ENCODE results near the gene MYO18A. TPM values are rescaled to one million over a fixed set of nuclear protein-coding genes. Genes with fewer than 3 reads are reported as not detected.
"Not testable (repeated sequence)": the region's sequence is repeated elsewhere in the genome, so short reads cannot be mapped to it uniquely, and the experiment has no call there.

MYO18A gene
- total RNA-seq, 1 donor: 39.8 TPM

- no peak overlapping the region for H3K27ac ChIP-seq (ENCODE audit: low read depth, low read length)
- H3K4me1 ChIP-seq (ENCODE audit: insufficient read depth, low read length): no peaks in the 10 kb centered on the region
- H3K4me3 ChIP-seq (ENCODE audit: insufficient read depth, low read length): no peak overlapping the region
- no peak overlapping the region for H2AFZ ChIP-seq (ENCODE audit: low read length)
- no peaks in the 10 kb centered on the region for H3K9me3 ChIP-seq (ENCODE audit: low read depth, low read length)
- no peaks in the 10 kb centered on the region for H3K79me2 ChIP-seq (ENCODE audit: insufficient read depth, low read length)
- DNase-seq (ENCODE audit: insufficient read length, low spot score, missing footprints): no peak
- H4K20me1 ChIP-seq (ENCODE audit: insufficient read depth, low read length): no peaks in the 10 kb centered on the region
- no peaks in the 10 kb centered on the region for H3K36me3 ChIP-seq (ENCODE audit: insufficient read depth, low read length)
- no peak for TF ChIP-seq CTCF (IDR thresholded peaks at IDR 0.05; ENCODE audit: extremely low read depth, low read depth, low read length)
- H3K27me3 ChIP-seq (ENCODE audit: insufficient read depth, low read length): no peaks in the 10 kb centered on the region
- no peak overlapping the region for H3K4me2 ChIP-seq (ENCODE audit: insufficient read depth, low read length)
These were observed 30.7 kb upstream of the MYO18A start for GRCh38 chr17:29210879-29211278.

DNA sequence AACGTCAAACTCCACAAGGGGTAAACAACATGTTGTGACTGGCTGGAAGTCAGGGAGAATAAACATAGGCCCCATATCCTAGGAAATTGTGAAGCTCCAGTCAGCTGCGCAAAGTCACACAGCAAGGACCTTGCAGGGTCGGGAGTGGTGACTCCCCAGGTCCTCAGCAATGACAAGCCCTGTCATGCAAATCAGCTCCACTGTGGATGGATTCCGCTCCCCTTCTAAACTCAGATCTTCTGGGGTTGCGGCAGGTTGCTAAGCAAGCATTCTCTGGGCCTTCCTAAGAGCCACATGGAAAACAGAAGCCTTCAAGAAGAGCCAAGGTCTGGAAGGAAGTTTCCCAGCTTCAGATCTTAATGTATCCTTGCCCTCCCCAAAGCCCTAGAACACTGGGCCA is 28.9 kb upstream of the MYO18A start:
- no peak overlapping the region for H3K4me2 ChIP-seq (ENCODE audit: insufficient read depth, low read length)
- no peak for TF ChIP-seq CTCF (IDR thresholded peaks at IDR 0.05; ENCODE audit: extremely low read depth, low read depth, low read length)
- no peak overlapping the region for H3K4me3 ChIP-seq (ENCODE audit: insufficient read depth, low read length)
- no peak overlapping the region for H3K27ac ChIP-seq (ENCODE audit: low read depth, low read length)
- no peaks in the 10 kb centered on the region for H3K79me2 ChIP-seq (ENCODE audit: insufficient read depth, low read length)
- no peaks in the 10 kb centered on the region for H3K36me3 ChIP-seq (ENCODE audit: insufficient read depth, low read length)
- H3K9me3 ChIP-seq (ENCODE audit: low read depth, low read length): no peaks in the 10 kb centered on the region
- no peak for DNase-seq (ENCODE audit: insufficient read length, low spot score, missing footprints)
- no peaks in the 10 kb centered on the region for H3K27me3 ChIP-seq (ENCODE audit: insufficient read depth, low read length)
- no peaks in the 10 kb centered on the region for H4K20me1 ChIP-seq (ENCODE audit: insufficient read depth, low read length)
- no peaks in the 10 kb centered on the region for H3K4me1 ChIP-seq (ENCODE audit: insufficient read depth, low read length)
- no peak overlapping the region for H2AFZ ChIP-seq (ENCODE audit: low read length)

DNA sequence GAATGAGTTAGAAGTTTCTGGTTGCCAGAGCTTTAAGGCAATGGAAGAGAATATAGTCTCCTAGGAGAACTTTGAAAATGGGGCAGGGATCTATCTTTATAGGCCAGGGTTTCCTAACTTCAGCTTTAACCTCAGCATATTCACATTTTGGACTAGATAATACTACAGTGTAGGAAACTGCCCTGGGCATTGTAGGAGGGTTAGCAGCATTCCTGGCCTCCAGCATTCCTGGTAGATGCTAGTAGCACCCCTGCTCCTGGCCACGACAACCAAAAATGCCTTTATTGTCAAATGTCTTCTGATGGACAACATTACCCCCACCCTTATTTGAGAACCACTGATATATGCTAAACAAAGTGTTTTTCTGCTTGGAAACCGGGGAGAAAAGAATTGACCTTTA is 27.8 kb upstream of the MYO18A start:
- no peak overlapping the region for H2AFZ ChIP-seq (ENCODE audit: low read length)
- no peak overlapping the region for H3K4me2 ChIP-seq (ENCODE audit: insufficient read depth, low read length)
- no peak overlapping the region for H3K27ac ChIP-seq (ENCODE audit: low read depth, low read length)
- no peaks in the 10 kb centered on the region for H3K4me1 ChIP-seq (ENCODE audit: insufficient read depth, low read length)
- no peak overlapping the region for H3K4me3 ChIP-seq (ENCODE audit: insufficient read depth, low read length)
- no peak for DNase-seq (ENCODE audit: insufficient read length, low spot score, missing footprints)
- H3K36me3 ChIP-seq (ENCODE audit: insufficient read depth, low read length): no peaks in the 10 kb centered on the region
- no peaks in the 10 kb centered on the region for H3K27me3 ChIP-seq (ENCODE audit: insufficient read depth, low read length)
- no peaks in the 10 kb centered on the region for H3K79me2 ChIP-seq (ENCODE audit: insufficient read depth, low read length)
- no peaks in the 10 kb centered on the region for H3K9me3 ChIP-seq (ENCODE audit: low read depth, low read length)
- H4K20me1 ChIP-seq (ENCODE audit: insufficient read depth, low read length): no peaks in the 10 kb centered on the region
- TF ChIP-seq CTCF (IDR thresholded peaks at IDR 0.05; ENCODE audit: extremely low read depth, low read depth, low read length): no peak

GRCh38 chr17:29205047-29205446 is 24.8 kb upstream of the MYO18A start:
- H3K4me1 ChIP-seq (ENCODE audit: insufficient read depth, low read length): no peaks in the 10 kb centered on the region
- H3K79me2 ChIP-seq (ENCODE audit: insufficient read depth, low read length): no peaks in the 10 kb centered on the region
- H3K27ac ChIP-seq (ENCODE audit: low read depth, low read length): no peak overlapping the region
- H3K4me2 ChIP-seq (ENCODE audit: insufficient read depth, low read length): no peak overlapping the region
- H4K20me1 ChIP-seq (ENCODE audit: insufficient read depth, low read length): no peaks in the 10 kb centered on the region
- DNase-seq (ENCODE audit: insufficient read length, low spot score, missing footprints): no peak
- H3K36me3 ChIP-seq (ENCODE audit: insufficient read depth, low read length): no peaks in the 10 kb centered on the region
- no peak for TF ChIP-seq CTCF (IDR thresholded peaks at IDR 0.05; ENCODE audit: extremely low read depth, low read depth, low read length)
- no peaks in the 10 kb centered on the region for H3K27me3 ChIP-seq (ENCODE audit: insufficient read depth, low read length)
- no peaks in the 10 kb centered on the region for H3K9me3 ChIP-seq (ENCODE audit: low read depth, low read length)
- H2AFZ ChIP-seq (ENCODE audit: low read length): no peak overlapping the region
- no peak overlapping the region for H3K4me3 ChIP-seq (ENCODE audit: insufficient read depth, low read length)

GRCh38 chr17:29204068-29204804 is 24.0 kb upstream of the MYO18A start:
- not testable (repeated sequence) for H3K79me2 ChIP-seq (ENCODE audit: insufficient read depth, low read length); H3K4me1 ChIP-seq (ENCODE audit: insufficient read depth, low read length); H2AFZ ChIP-seq (ENCODE audit: low read length); DNase-seq (ENCODE audit: insufficient read length, low spot score, missing footprints); H3K4me3 ChIP-seq (ENCODE audit: insufficient read depth, low read length); H3K27ac ChIP-seq (ENCODE audit: low read depth, low read length); H3K9me3 ChIP-seq (ENCODE audit: low read depth, low read length); H3K4me2 ChIP-seq (ENCODE audit: insufficient read depth, low read length); H4K20me1 ChIP-seq (ENCODE audit: insufficient read depth, low read length); H3K36me3 ChIP-seq (ENCODE audit: insufficient read depth, low read length); H3K27me3 ChIP-seq (ENCODE audit: insufficient read depth, low read length)

Data from osteoblast (primary cell).